HG03095 (cell line): ENCODE measurements around the gene SYNDIG1.

Source experiments
- ATAC-seq: cut with Tn5 transposase; IDR thresholded peaks from one replicate; pipeline ENCODE4 v1.9.1; 2021; ENCODE audit warnings: moderate library complexity; ENCODE audit not compliant: unreplicated experiment

SYNDIG1 gene

DNA sequence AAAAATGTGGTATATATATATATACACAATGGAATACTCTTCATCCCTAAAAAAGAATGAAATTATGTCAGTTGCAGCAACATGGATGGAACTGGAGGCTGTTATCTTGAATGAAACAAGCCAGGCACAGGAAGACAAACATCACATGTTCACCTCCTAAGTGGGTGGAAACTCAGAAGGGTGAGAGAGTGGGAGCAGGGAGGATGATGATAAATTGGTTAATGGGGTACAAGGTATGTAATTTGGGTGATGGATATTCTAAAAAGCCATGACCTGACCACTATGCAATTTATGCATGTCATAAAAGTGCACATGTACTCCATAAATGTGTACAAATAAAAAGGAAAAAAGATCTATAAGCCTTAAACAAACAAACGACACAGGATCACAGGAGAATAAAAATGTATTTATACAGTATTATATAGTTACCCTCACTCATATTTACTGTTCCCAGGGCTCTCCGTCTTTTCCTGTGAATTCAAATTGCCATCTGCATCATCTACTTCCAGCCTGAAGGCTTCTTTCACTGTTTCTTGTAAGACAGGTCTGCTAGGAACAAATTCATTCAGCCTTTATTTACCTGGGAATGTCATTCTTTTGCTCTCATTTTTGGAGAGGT is 89.8 kb downstream of the SYNDIG1 start:
- no peak for ATAC-seq

DNA sequence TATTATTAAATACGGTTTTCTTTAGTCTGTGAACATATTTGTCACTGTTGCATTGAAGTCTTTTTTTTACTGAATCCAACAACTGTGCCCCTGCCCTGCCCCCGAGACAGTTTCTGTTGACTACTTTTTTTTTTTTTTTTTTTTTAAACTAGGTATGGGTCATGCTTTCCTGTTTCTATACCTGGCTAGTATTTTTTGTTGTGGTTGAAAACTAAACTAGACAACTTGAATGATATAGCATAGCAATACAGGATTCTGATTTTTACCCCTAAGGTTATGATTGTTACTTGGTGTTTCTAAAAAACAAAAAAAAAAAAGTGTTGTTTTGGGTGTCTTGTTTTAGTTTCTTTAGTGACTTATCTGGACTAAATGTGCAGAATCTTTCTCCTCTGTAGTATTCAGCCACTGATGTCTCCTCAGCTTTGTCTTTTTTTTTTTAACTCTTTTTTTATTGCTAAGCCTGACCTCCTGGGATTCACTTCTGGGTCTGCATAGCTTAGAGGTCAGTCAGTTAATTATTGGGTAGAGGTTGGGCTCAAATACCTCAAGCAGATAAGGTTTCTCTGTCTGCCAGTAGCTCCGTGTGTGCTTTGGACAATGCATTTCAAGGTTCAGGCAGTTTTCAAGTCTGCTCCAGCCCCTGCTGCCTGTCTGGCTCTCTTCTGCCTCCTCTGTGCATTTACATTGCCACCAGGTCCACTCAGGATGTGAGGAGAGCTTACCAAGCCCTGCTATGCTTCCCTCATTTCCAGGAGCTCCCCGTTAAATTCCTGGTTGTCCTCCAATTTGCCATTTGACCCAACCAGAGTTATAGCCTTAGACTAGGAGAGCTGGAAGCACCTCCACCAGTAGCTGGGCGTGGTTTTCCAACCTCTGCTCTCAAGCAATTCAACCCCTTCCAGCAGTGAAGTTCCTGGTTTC is 91.4 kb downstream of the SYNDIG1 start:
- no peak for ATAC-seq

DNA sequence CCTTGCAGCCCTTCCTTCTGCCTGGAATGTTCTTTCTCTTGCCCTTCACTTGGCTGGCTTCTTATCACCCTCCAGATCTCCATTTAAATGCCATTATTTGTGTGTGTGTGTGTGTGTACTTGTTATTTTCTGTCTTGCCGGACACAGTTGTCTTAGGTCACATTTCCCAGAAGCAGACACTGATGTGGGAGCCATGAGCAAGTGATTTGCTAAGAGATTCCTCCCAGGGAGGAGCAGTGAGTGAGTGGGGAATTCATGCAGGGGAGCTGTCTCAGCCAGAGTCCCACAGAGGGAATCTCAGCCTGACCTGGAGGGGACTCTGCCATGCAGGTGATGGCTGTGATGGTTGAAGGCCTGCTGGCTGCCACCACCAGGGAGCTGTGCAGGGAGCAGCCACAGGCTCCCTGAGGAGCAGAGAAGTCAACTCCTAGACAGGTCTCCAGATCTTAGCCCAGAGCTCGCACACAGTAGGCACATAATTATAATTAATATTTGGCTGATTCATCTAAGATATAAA is 96.5 kb downstream of the SYNDIG1 start:
- ATAC-seq: no peak

DNA sequence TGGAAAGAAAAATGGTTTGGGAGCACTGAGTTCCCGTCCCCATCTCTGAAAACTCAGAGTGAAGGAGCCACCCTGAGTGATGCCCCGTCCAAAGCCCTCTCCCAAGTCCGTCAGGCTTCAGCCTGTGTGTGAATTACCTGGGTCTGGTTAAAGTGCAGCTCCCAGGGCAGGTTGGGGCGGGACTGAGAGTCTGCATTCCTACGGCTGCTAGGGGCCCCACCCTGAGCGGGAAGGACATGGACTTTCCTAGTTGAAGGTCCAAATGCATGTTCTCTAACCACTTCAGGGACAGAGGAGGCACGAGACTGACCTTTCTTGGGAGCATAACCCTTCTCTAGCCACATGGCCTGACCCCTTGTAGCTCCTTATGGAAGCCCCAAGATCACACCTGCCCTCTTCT is 97.2 kb downstream of the SYNDIG1 start:
- ATAC-seq: no peak

DNA sequence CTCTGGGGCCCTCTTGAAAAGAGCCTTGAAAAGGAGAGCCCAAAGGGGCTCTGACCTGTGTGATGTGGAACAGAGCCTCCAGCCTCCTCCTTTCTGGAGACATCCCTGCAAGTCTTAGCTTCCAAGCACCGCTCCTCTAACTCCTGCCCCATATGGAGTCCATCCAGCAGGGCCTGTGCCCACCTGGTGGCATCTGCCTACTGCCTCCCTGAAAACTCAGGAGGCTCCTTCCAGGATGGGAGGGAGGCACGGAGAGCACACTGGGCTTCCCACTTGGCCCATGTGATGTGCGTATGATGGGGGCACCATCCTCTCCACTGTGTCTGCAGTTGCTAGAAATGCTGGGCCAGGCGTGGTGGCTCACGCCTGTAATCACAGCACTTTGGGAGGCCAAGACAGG is 98.1 kb downstream of the SYNDIG1 start:
- no peak for ATAC-seq

DNA sequence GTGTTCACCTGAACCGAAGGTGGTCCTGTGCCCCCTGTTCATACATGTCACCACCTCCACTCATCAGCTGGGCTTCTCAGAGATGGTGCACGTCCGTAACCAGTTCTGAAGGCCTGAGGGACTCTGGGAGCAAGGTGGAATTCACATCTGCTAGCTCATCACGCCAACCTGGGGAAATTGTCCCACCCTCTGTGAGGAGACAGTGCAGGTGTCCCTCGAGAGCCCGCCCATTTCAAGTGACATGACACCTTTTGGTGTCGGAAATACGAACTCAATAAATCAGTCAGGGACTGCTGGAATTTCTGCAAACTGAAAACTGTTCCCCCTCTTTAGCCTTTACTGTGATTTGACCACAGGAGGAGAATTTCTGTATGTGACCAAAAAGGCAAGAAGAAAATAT is 99.4 kb downstream of the SYNDIG1 start:
- ATAC-seq: no peak

DNA sequence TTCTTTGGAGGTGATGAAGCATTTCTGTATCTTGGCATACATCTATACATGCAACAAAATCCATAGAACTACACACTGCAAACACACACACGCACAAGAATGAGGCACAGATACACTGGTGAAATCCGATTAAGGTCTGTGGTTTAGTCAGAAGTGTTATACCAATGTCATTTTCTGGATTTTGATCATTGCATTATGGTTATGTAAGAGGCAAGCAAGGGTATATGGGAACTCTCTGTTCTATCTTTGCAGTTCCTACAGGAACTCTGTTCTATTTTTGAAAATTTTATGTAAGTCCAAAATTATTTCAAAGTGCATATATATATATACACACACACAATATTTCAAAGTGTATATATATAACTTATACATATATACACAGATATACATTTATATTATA is 101.7 kb downstream of the SYNDIG1 start:
- no peak for ATAC-seq

DNA sequence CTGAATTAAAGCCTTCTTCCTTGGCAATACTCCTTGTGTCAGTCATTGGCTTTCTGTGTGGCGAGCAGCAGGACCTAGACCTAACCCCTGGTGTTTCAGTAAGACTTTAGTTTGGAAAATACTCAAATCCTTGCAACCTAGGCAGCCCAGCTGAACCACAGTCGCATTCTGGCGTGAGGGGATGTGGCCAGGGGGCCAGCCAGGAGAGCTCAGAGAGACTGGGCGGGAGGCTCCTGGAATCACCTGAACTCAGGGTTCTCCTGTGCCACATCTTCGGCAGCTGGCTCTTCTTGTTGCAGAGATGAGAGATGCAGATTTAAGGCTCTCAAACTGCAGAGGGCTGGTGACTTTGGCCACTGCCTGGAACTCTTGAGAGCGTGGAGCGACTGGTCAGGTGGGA is 102.7 kb downstream of the SYNDIG1 start:
- ATAC-seq: no peak

DNA sequence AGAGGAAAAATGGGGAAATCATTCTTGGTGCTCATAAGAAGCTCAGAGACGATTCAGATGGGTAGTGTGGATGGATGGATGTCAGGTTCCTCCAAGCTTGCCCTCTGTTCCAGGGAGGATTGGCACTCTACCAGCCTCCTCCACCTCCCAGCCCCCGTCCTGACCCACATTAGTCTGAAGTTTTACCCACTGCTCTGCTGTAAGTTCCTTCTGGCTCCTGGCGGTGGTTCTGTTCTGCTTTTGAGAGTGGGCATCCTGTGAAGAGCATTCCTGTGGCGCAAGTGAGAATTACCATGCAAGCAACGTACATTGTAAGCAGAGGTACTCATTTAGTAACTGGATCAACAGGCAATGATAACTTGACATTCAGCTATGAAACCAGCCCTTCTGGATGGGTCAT is 103.4 kb downstream of the SYNDIG1 start:
- ATAC-seq: no peak

DNA sequence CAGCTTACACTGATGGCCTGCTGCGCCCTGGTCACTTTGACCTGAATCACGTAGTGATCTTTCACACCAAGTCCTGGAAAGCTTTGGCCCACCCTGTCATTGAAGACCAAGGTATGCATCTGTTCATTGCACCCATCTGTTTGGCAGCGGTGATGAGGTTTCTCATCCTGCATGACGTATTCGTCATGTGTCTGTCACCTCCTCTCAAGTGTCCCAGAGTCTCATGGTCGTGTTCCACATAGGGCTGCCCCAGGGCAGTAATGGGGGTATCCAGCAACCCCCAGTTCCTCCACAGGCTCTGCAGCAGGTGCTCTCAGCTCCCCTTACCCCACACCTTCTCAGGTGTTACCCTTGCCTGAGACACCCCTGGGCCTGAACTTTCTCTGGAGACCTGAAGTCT is 104.1 kb downstream of the SYNDIG1 start:
- ATAC-seq: no peak

DNA sequence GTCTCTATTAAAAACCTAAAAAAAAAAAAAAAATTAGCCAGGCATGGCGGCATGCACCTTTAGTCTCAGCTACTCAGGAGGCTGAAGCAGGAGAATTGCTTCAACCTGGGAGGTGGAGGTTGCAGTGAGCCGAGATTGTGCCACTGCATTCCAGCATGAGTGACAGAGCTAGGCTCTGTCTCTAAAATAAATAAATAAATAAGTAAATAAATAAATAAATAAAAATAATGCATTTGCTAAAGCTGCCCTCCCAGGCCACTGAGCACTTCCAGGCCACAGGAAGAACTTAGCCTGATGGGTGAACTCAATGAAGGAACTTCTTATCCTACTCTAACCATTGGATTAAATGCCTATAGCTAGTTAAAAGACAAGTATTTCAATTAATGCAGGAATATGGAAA is 104.9 kb downstream of the SYNDIG1 start:
- ATAC-seq: no peak

DNA sequence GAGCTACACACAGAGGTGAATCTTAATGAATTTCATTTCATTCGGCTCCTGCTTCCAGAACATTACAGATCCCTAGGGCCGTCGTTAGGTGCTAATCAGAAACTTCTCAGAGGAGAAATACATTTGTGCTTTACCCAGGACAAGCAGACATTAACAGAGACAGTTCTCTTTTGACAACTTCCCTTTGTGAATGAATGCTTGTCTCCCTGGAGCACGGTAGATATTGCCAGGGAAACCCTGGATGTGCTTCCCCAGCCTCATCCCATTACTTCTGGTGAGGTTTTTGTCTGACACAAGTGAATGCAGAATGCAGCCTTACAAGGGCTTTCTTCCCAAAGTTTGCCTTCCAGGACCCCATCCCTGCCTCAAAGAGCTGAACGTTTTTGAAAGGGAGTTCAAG is 105.4 kb downstream of the SYNDIG1 start:
- ATAC-seq: no peak

DNA sequence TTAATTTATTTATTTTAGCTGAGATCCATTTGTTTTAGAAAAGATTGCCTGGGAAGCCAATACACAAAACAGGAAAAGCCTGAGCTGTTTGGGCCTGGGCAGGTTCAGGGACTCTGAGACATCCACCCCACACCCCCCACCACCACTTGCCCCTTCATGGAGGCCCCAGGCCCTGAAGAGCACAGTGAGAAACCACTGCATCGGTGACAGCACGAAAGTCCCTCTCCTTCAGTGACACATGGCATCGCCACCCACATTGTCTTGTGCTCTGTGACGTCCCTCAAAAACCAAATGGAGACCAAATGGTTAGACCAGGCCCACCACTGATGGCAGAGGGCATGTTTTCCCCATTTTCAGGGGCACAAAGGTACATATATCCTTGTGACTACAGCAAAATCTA is 106.4 kb downstream of the SYNDIG1 start:
- no peak for ATAC-seq

DNA sequence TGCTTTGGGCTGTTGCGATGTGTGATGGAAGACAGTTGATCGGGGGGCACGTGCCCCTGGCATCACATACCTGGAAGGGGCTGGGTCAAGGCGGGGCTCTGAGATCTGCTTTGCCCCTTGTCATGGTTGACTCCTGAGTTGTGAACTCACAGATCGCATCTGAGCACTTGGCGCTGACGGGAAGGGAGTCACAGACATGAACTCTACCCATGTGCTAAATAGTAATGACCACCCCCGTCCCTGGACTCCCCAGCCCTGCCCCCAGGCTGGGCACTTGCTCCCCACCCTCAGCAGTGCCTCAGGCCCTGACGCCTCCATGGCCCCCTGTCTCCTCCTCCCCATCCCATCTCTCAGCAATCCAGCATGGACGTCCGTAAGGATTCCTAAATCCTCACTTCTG is 107.0 kb downstream of the SYNDIG1 start:
- no peak for ATAC-seq

DNA sequence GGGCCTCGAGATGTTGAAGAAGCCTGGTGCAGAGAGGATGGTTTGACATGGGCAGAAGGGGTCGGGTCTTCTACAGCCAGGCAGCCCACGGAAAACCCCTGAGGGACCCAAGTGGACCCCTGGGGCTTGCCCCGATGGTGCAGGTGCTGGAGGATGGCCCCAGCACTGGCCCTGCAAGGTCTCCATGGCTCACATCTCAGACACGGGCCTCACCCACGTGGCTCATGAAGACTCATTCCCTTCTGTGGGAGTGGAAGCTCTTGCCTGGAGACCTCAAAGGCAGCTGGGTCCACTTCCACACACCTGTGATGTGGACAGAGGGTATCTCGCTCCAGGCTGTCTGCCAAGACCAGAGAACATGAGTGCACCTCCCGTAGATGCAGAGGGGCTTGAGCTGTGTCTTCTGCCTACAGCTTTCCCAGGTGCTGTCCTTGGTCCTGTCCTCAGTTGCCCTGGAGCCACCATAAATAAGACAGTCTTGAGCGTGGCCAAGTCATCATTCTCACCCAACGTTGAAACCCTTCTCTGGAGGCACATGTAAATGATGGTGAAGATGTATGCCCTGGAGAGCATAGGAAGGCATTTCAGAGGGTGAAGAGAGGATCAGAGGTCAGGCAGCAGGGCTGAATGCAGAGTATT is 108.0 kb downstream of the SYNDIG1 start:
- no peak for ATAC-seq

DNA sequence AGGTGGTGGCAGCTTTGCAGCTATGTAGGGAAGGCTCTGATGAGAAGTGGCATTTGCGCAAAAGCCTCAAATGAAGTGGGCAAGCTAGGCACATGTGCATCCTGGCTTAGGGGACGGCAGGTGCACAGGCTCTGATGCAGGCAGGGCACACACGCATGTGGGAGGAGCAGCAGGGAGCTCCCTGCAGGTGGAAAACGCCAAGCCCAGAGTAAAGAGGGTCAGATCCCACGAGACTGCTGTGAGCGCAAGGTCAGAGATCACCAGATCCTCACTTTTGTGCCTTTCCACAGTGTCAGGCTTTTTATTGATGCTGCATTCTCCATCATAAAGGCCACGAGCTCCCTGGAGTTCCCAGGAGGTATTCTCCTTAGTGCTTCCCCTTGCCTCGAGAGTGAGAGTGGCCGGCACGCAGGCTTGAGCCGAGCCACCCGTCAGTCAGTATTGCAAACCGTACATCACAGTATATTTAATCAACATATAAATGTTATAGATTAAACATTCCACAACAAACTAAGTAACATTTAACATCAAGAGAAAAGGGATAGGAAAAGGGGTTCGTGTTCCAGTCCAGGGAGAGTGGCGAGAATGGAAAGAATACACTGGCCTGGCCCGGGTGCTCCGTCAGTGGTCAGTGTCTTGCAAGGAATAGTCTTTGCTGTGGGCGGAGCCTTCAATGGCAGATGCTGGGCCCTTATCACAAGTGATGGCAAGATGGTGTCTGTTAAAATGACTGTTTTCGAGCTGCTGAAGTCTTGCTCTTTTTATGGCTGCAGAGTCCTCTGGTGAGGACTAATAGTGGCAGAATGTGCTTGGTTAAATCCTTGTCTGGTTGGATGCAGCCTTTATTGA is 109.4 kb downstream of the SYNDIG1 start:
- no peak for ATAC-seq

DNA sequence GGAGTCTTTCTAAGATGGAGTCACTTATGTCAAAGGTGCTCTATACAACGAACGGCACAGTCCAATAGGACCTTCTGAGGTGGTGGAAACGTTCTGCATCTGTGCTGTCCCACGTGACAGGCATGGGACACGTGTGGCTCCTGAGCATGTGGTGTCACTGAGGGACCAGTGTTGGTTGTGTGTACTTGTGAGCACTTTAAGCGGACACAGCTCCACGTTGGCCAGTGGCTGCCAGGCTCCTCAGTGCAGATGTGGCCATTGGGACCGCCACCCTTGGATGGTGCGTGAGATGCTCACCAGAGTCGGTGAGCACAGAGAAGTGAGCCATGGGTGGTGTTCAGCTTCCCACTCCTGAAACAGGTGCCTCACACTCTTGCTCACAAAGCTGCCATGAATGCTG is 110.0 kb downstream of the SYNDIG1 start:
- ATAC-seq: no peak

DNA sequence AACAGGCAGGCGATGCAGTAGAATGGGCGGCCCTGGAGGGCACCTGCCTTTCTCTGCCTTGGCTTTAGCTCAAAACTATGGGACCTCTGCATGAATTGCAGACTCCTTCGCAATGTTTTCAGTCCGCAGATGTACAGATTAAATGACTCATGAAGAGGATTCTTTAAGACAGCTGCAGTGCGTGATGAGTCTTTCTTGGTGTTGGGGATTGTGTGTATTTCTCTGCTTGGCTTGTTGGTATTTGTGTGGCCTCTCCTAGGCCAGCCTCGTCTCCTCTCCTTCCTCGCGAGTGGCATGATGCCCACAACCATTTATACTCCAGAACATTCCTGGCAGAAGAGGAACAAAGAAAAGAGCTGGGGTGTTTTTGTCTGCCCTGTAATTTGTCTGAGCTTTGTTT is 110.6 kb downstream of the SYNDIG1 start:
- no peak for ATAC-seq

DNA sequence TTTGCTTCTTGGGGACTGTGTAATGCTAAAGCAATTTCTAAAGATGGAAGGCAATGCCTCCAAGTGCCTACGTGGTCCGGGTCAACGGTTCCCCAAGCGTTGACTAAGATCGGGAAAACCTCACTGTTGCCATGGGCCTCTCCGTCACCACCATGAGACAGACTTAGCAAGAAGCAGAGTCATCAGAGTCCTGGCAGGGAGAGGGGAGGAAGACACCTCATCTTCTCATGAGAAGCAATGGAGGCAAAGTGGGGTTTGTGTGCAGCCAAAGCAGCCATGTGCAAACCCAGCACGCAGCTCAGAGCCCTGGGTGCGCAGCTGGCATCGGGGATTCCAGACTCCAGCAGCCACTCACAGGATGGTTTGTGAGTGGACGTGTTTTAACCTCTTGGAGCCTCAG is 111.4 kb downstream of the SYNDIG1 start:
- ATAC-seq: no peak

DNA sequence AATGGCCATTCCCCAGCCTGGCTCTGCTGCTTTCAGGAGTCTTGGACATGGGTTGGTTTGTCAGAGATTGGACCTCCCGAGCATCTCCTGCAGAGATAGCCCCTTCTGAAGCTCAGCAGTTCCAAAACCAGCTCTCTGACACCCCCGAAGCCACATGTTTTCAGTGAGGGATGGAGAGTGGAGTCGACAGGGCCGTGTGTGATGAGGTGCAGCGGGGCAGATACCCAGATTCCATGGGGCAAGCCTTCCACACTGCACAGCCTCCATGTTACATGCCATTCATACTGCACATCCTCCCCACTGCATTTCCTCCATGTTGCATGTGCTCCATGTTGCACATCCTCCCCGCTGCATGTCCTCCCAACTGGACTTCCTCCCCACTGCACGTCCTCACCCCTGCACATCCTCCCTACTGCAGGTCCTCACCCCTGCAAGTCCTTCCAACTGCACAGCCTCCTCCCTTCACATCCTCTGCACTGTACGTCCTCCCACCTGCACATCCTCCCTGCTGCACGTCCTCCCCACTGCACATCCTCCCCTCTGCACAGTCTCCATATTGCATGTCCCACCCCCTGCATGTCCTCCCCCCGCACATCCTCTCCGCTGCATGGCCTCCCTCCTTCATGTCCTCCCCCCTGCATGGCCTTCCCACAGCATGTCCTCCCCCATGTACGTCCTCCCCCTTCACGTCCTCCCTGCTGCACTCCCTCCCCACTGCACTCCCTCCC is 112.2 kb downstream of the SYNDIG1 start:
- ATAC-seq: no peak
